Vagina (tissue), 2 donors: ENCODE results near the gene B3GNT7. TPM values are rescaled to one million over a fixed set of nuclear protein-coding genes. Genes with fewer than 3 reads are reported as not detected.
"Not testable (repeated sequence)": the region's sequence is repeated elsewhere in the genome, so short reads cannot be mapped to it uniquely, and the experiment has no call there.

Experiments used
- DNase-seq, 2 donors: peaks; one replicate each; pipeline ENCODE4 v3.0.0-alpha.2; 2017; ENCODE audit errors: extremely low spot score in 2 of 2
- H3K27ac ChIP-seq: fragments of 200-600 bp; sonication (generic); one replicate; pipeline ENCODE4 v1.5.1; 2019
- H3K27me3 ChIP-seq: fragments of 200-600 bp; sonication (generic); one replicate; pipeline ENCODE4 v1.5.1; 2019
- H3K36me3 ChIP-seq, 2 donors: fragments of 200-600 bp; sonication (generic); one replicate each; pipeline ENCODE4 v1.5.1; 2017 to 2019
- H3K4me1 ChIP-seq: fragments of 200-600 bp; sonication (generic); one replicate; pipeline ENCODE4 v1.5.1; 2019
- H3K4me3 ChIP-seq, 2 donors: fragments of 200-600 bp; sonication (generic); 1 replicate in 1 of 2; 2 replicates in 1 of 2; pipeline ENCODE4 v1.5.1; 2016 to 2019
- H3K9me3 ChIP-seq: fragments of 200-600 bp; sonication (generic); one replicate; pipeline ENCODE4 v1.5.1; 2019
- CTCF ChIP-seq, 3 experiments: fragments of 450-650 bp in 2 of 3; fragments of 200-600 bp in 1 of 3; sonication (generic) in 1 of 3; IDR thresholded peaks; one replicate each; pipeline ENCODE4 v1.5.1; 2017 to 2019; ENCODE audit warnings: antibody characterized with exemption in 3 of 3, mild to moderate bottlenecking in 2 of 3, moderate library complexity in 2 of 3
- POLR2A ChIP-seq, 2 donors: fragments of 450-650 bp; IDR thresholded peaks; one replicate each; pipeline ENCODE4 v1.6.1; 2017; ENCODE audit warnings: antibody characterized with exemption in 2 of 2, mild to moderate bottlenecking in 2 of 2, moderate library complexity in 2 of 2
- POLR2AphosphoS5 ChIP-seq, 2 donors: sonication (generic); formaldehyde crosslinking; IDR thresholded peaks; one replicate each; pipeline ENCODE4 v1.9.0; 2017; ENCODE audit warnings: antibody characterized with exemption in 2 of 2, mild to moderate bottlenecking in 2 of 2, low read depth in 1 of 2; ENCODE audit not compliant: insufficient read depth in 1 of 2
- intact Hi-C: fragments of 100-400 bp; cut with DNase I; formaldehyde crosslinking; loops from one replicate; pipeline ENCODE4 v1.15.1; 2023
- total RNA-seq: library from RNA; depleted of rRNA; stranded (reverse); fragments of >200 nt; gene quantifications from one replicate; pipeline ENCODE4 v1.2.3, GENCODE V29; 2016

The B3GNT7 gene
- total RNA-seq, 1 donor from 2014 or later: 7.1 TPM

- Histone ChIP-seq H3K27ac (no peak overlapping the region), H3K36me3 (no peaks in the 10 kb centered on the region), H3K4me3 (no peak overlapping the region), H3K9me3 (no peaks in the 10 kb centered on the region), H3K4me1 (no peaks in the 10 kb centered on the region), H3K27me3 (no peaks in the 10 kb centered on the region)
- intact Hi-C loops: no loop called here
- DNase-seq: no peak
- TF ChIP-seq POLR2A (IDR thresholded peaks at IDR 0.05) (no peak), CTCF (IDR thresholded peaks at IDR 0.05) (no peak), POLR2AphosphoS5 (IDR thresholded peaks at IDR 0.05; ENCODE audit: insufficient read depth in 1 of 2, low read depth in 1 of 2) (no peak)
Measured at GRCh38 chr2:231348704-231349373, 46.7 kb upstream of the B3GNT7 start.

- H3K9me3 ChIP-seq, H3K27ac ChIP-seq, H3K4me3 ChIP-seq, H3K27me3 ChIP-seq, DNase-seq, intact Hi-C loops, H3K36me3 ChIP-seq, H3K4me1 ChIP-seq: not testable (repeated sequence)
Measured at GRCh38 chr2:231349374-231349735, 46.2 kb upstream of the B3GNT7 start.

- Histone ChIP-seq H3K27ac (no peak overlapping the region), H3K27me3 (no peaks in the 10 kb centered on the region), H3K4me3 (no peak overlapping the region), H3K36me3 (no peaks in the 10 kb centered on the region), H3K4me1 (no peaks in the 10 kb centered on the region), H3K9me3 (no peaks in the 10 kb centered on the region)
- DNase-seq: no peak
- intact Hi-C loops: no loop called here
- no peak for TF ChIP-seq POLR2A (IDR thresholded peaks at IDR 0.05)
- no peak for TF ChIP-seq CTCF (IDR thresholded peaks at IDR 0.05)
- TF ChIP-seq POLR2AphosphoS5 (IDR thresholded peaks at IDR 0.05; ENCODE audit: insufficient read depth in 1 of 2, low read depth in 1 of 2): no peak
Measured at GRCh38 chr2:231351648-231352047, 43.9 kb upstream of the B3GNT7 start.

- TF ChIP-seq CTCF (IDR thresholded peaks at IDR 0.05) (no peak), POLR2AphosphoS5 (IDR thresholded peaks at IDR 0.05; ENCODE audit: insufficient read depth in 1 of 2, low read depth in 1 of 2) (no peak), POLR2A (IDR thresholded peaks at IDR 0.05) (no peak)
- Histone ChIP-seq H3K27me3 (no peaks in the 10 kb centered on the region), H3K27ac (no peak overlapping the region), H3K36me3 (no peaks in the 10 kb centered on the region), H3K4me3 (no peak overlapping the region), H3K4me1 (no peaks in the 10 kb centered on the region), H3K9me3 (no peaks in the 10 kb centered on the region)
- intact Hi-C loops: no loop called here
- no peak for DNase-seq
Measured at GRCh38 chr2:231353469-231353868, 42.0 kb upstream of the B3GNT7 start.

- Histone ChIP-seq H3K27me3 (no peaks in the 10 kb centered on the region), H3K27ac (no peak overlapping the region), H3K4me3 (no peak overlapping the region), H3K9me3 (no peaks in the 10 kb centered on the region), H3K36me3 (no peaks in the 10 kb centered on the region), H3K4me1 (no peaks in the 10 kb centered on the region)
- no peak for DNase-seq
- intact Hi-C loops: no loop called here
- TF ChIP-seq POLR2A (IDR thresholded peaks at IDR 0.05) (no peak), CTCF (IDR thresholded peaks at IDR 0.05) (no peak), POLR2AphosphoS5 (IDR thresholded peaks at IDR 0.05; ENCODE audit: insufficient read depth in 1 of 2, low read depth in 1 of 2) (no peak)
Measured at GRCh38 chr2:231355508-231356465, 39.7 kb upstream of the B3GNT7 start.
